Measurements from ENCODE around the gene KLHL41. TPM values are rescaled to one million over a fixed set of nuclear protein-coding genes. Genes with fewer than 3 reads are reported as not detected.
A peak's percentile ranks its signal among the peaks of the same experiment; 100 is the strongest.
"Not testable (repeated sequence)": the region's sequence is repeated elsewhere in the genome, so short reads cannot be mapped to it uniquely, and the experiment has no call there.

KLHL41 gene
- total RNA-seq, 4 donors from 2014 or later = 0.99 to 2.9 (median 1.9) TPM

- Histone ChIP-seq H3K36me3 (peaks cover 7 to 57% (median 34%) of the 10 kb centered on the region in 4 donors), H3K27me3 (no peaks in the 10 kb centered on the region), H3K9me3 (no peaks in the 10 kb centered on the region), H3K4me3 (no peak overlapping the region), H3K4me1 (no peaks in the 10 kb centered on the region), H3K27ac (replicated peaks in 1 of 4) (no peak overlapping the region)
- no peak for DNase-seq (ENCODE audit: extremely low spot score)
- TF ChIP-seq CTCF (IDR thresholded peaks at IDR 0.05) (no peak), POLR2A (IDR thresholded peaks at IDR 0.05; ENCODE audit: low read depth) (no peak), EP300 (IDR thresholded peaks at IDR 0.05) (no peak), POLR2AphosphoS5 (IDR thresholded peaks at IDR 0.05) (no peak)
- intact Hi-C loops (cut with DNase I) = loop anchor here (10.0 kb wide), 1 partner anchor 398 kb away; no protein-coding TSS in a partner anchor
Measured at GRCh38 chr2:169526451-169526850, 16.9 kb downstream of the KLHL41 start.

GRCh38 chr2:169528271-169528701 is 18.8 kb downstream of the KLHL41 start:
- Histone ChIP-seq H3K9me3 (no peaks in the 10 kb centered on the region), H3K27ac (replicated peaks in 1 of 4) (no peak overlapping the region), H3K4me3 (no peak overlapping the region), H3K36me3 (peaks cover 7 to 55% (median 34%) of the 10 kb centered on the region in 4 donors), H3K27me3 (no peaks in the 10 kb centered on the region), H3K4me1 (no peaks in the 10 kb centered on the region)
- TF ChIP-seq EP300 (IDR thresholded peaks at IDR 0.05) (no peak), CTCF (IDR thresholded peaks at IDR 0.05) (peak; percentile 65 to 88 (median 79))
- intact Hi-C loops (cut with DNase I) = loop anchor here (10.0 kb wide), 1 partner anchor 397 kb away; no protein-coding TSS in a partner anchor
- WGBS = 14% methylated on average over 2 of the region's 2 CpGs
- DNase-seq (ENCODE audit: extremely low spot score) = no peak

- H3K27ac ChIP-seq (replicated peaks in 1 of 4); H3K4me3 ChIP-seq; H3K27me3 ChIP-seq; DNase-seq (ENCODE audit: extremely low spot score); H3K4me1 ChIP-seq; intact Hi-C loops (cut with DNase I); H3K9me3 ChIP-seq: not testable (repeated sequence)
- 96% methylated on average over 2 of the region's 2 CpGs for WGBS
- H3K36me3 ChIP-seq = peaks cover 11 to 61% (median 33%) of the 10 kb centered on the region in 4 donors
Measured at GRCh38 chr2:169539460-169539859, 30.0 kb downstream of the KLHL41 start.

GRCh38 chr2:169540146-169540545 is 30.6 kb downstream of the KLHL41 start:
- TF ChIP-seq POLR2AphosphoS5 (IDR thresholded peaks at IDR 0.05) (no peak), EP300 (IDR thresholded peaks at IDR 0.05) (no peak), CTCF (IDR thresholded peaks at IDR 0.05) (no peak), POLR2A (IDR thresholded peaks at IDR 0.05; ENCODE audit: low read depth) (no peak)
- Histone ChIP-seq H3K36me3 (peaks cover 8 to 56% (median 34%) of the 10 kb centered on the region in 4 donors), H3K27me3 (no peaks in the 10 kb centered on the region), H3K4me3 (no peak overlapping the region), H3K4me1 (no peaks in the 10 kb centered on the region), H3K9me3 (no peaks in the 10 kb centered on the region), H3K27ac (replicated peaks in 1 of 4) (no peak overlapping the region)
- 84% methylated on average over 2 of the region's 2 CpGs for WGBS
- intact Hi-C loops (cut with DNase I) = no loop called here
- no peak for DNase-seq (ENCODE audit: extremely low spot score)

- no peak for TF ChIP-seq CTCF (IDR thresholded peaks at IDR 0.05)
- no peak for TF ChIP-seq EP300 (IDR thresholded peaks at IDR 0.05)
- no peak for TF ChIP-seq POLR2AphosphoS5 (IDR thresholded peaks at IDR 0.05)
- no peak for TF ChIP-seq POLR2A (IDR thresholded peaks at IDR 0.05; ENCODE audit: low read depth)
- Histone ChIP-seq H3K27me3 (no peaks in the 10 kb centered on the region), H3K36me3 (peaks cover 8 to 57% (median 29%) of the 10 kb centered on the region in 4 donors), H3K9me3 (no peaks in the 10 kb centered on the region), H3K4me1 (no peaks in the 10 kb centered on the region), H3K27ac (replicated peaks in 1 of 4) (no peak overlapping the region), H3K4me3 (no peak overlapping the region)
- WGBS = 94% methylated on average over 3 of the region's 3 CpGs
- intact Hi-C loops (cut with DNase I) = no loop called here
- DNase-seq (ENCODE audit: extremely low spot score) = no peak
Measured at GRCh38 chr2:169542433-169542832, 32.9 kb downstream of the KLHL41 start.
